GM18526 (cell line): ENCODE results near the gene SLC16A7.

Experiments used
- POLR2A ChIP-seq: IDR thresholded peaks from 3 replicates; pipeline ENCODE4 v1.6.1; 2011; ENCODE audit not compliant: insufficient read length; ENCODE audit errors: extremely low read depth

The SLC16A7 gene

DNA sequence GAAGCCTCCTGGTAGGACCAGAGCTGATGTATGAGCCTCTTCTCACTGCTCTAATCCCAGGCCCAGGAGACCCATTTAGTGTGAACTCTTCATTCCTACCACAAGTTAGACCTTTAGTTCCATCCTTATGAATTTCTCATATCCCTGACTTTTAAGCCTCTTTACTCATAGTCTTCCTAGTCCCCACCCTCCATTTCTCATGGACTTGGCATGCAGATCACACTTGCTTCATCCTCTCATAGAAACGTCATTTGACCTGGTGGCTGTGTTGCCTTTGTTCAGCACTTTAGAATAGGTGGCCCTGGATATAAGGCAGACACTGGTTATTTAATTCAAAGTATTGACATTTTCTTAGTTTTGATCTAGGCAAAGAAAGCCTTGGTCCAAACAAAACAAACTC lies 99.5 kb downstream of the SLC16A7 start:
- TF ChIP-seq POLR2A, result no peak

GRCh38 chr12:59698600-59698999 lies 102.8 kb downstream of the SLC16A7 start:
- TF ChIP-seq POLR2A, result no peak

- TF ChIP-seq POLR2A, result no peak
Observed at GRCh38 chr12:59699421-59700152, 103.8 kb downstream of the SLC16A7 start.

- no peak for TF ChIP-seq POLR2A
Observed at GRCh38 chr12:59700153-59700450, 104.3 kb downstream of the SLC16A7 start.

- no peak for TF ChIP-seq POLR2A
Observed at GRCh38 chr12:59708064-59708463, 112.2 kb downstream of the SLC16A7 start.

GRCh38 chr12:59708484-59708883 lies 112.7 kb downstream of the SLC16A7 start:
- TF ChIP-seq POLR2A, result no peak

- TF ChIP-seq POLR2A, result no peak
Observed at GRCh38 chr12:59710004-59710628, 114.3 kb downstream of the SLC16A7 start.

- no peak for TF ChIP-seq POLR2A
Observed at GRCh38 chr12:59710964-59711363, 115.1 kb downstream of the SLC16A7 start.

- no peak for TF ChIP-seq POLR2A
Observed at GRCh38 chr12:59715434-59715833, 119.6 kb downstream of the SLC16A7 start.

DNA sequence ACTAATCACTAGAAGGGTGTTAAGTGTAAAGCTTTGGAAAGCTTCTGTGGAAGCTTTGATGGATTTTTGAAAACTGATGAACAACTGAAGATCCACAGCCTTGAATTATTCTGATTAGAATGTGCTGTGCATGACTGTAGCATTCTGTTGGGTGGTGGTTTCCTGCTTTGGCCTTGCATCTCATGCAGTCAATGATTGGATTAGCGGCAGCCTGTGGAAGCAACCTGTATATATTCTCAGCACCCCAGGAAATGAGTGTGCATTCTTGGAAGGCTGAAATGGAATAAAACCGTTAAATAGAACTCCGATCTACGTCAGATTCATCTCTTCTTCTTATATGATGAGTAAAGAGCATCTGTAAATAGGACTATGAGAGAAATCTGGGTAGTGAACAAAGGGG lies 120.2 kb downstream of the SLC16A7 start:
- TF ChIP-seq POLR2A, result no peak

GRCh38 chr12:59717436-59717835 lies 121.6 kb downstream of the SLC16A7 start:
- TF ChIP-seq POLR2A, result no peak

DNA sequence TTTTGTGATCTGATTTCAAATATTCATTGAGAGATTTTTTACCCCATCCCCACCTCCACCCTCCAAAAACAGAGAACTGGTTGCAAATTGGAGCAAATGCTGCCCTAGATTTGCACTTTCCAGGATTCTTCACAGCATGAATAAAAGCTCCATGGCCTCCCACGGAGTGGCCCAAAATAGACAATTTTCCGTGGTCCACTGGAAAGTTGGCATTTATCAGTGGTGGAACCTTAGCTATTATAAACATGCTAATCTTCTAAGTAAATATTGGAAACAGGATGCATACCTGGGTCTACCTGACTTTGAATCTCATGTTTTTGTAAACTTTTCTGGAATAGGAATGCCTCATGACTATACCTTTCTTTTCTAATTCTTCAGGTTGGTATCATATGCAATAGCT lies 123.9 kb downstream of the SLC16A7 start:
- TF ChIP-seq POLR2A, result no peak

DNA sequence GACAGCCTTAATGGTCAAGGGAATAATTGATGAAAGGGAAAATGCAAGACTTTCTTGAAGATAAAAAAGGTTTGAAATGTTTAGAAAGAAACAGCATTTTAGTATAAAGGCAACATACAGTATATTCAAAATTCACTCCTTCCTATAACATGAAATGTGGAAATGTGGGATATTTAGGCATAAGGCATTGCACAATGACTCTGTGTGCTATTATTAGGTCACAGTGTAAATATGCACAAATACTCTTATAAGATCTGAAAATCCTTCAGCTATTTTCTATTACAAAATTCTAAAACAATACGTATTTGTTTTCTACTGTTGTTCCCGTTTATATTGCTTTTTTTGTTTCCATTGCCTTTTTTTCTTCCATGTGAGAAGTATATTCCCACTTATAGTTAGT lies 127.7 kb downstream of the SLC16A7 start:
- TF ChIP-seq POLR2A, result no peak

- TF ChIP-seq POLR2A, result no peak
Observed at GRCh38 chr12:59724011-59724695, 128.3 kb downstream of the SLC16A7 start.

DNA sequence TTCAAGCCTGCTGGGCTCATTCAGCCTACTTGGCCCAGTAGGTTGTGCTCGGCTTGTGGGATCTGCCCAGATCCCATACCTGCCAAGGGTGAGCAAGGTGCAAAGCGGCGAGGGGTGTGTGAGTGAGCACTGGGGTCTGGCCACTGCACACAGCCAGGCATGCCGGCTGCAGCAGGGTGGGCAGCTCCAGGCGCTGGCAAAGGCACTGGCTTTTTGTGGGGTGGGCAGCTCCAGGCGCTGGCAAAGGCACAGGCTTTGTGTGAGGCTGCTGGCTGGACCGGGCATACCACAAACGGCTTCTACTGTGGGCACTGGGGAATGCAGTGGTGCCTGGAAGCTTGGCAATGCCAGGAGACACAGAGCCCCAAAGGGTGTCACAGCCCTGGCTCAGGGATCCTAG lies 137.4 kb downstream of the SLC16A7 start:
- TF ChIP-seq POLR2A, result no peak

DNA sequence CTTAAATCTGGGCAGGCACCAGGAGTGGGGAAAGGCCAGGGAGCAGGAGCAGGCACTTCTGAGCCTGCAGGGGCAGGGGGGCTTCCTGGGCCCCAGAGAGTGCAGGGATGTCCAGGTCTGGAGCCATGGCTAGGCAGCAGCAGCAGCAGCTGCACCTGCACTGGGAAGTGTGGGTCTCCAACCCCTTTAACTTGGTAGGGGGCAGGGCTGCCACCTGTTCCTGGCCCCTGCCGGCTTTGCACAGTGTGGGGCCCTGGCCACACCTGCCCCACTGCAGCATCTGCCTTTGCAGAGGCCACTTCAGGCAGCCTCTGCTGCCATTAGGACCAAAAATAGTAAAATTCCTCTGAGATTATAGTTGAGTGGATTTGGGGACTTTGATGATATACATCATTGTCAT lies 138.5 kb downstream of the SLC16A7 start:
- TF ChIP-seq POLR2A, result no peak
